Anterior cingulate cortex (tissue), 58 donors: Measurements from ENCODE around the gene MAGI1.
"Not testable (repeated sequence)": the region's sequence is repeated elsewhere in the genome, so short reads cannot be mapped to it uniquely, and the experiment has no call there.

Source experiments
- DNase-seq, 58 donors: peaks; one replicate each; lab custom pipeline; 2025; lab: John Stamatoyannopoulos, UW

Gene MAGI1

GRCh38 chr3:65733459-65733858 lies 305.3 kb downstream of the MAGI1 start:
- DNase-seq, result no peak

- peak in 15 of 58 donors; percentile 2 to 71 (median 17) for DNase-seq
Observed at GRCh38 chr3:65732051-65732935, 306.4 kb downstream of the MAGI1 start.

GRCh38 chr3:65730449-65730848 lies 308.3 kb downstream of the MAGI1 start:
- DNase-seq, result no peak

GRCh38 chr3:65729973-65730372 lies 308.7 kb downstream of the MAGI1 start:
- no peak for DNase-seq

GRCh38 chr3:65729555-65729954 lies 309.2 kb downstream of the MAGI1 start:
- DNase-seq, result peak in 1 of 58 donors; percentile 8

GRCh38 chr3:65728138-65728537 lies 310.6 kb downstream of the MAGI1 start:
- no peak for DNase-seq

GRCh38 chr3:65723985-65724384 lies 314.7 kb downstream of the MAGI1 start:
- no peak for DNase-seq

GRCh38 chr3:65723011-65723410 lies 315.7 kb downstream of the MAGI1 start:
- no peak for DNase-seq

GRCh38 chr3:65720989-65721737 lies 317.6 kb downstream of the MAGI1 start:
- no peak for DNase-seq

GRCh38 chr3:65719639-65720038 lies 319.1 kb downstream of the MAGI1 start:
- DNase-seq, result not testable (repeated sequence)

GRCh38 chr3:65717676-65718346 lies 320.9 kb downstream of the MAGI1 start:
- DNase-seq, result no peak

- no peak for DNase-seq
Observed at GRCh38 chr3:65716071-65716751, 322.5 kb downstream of the MAGI1 start.

- no peak for DNase-seq
Observed at GRCh38 chr3:65714134-65714533, 324.6 kb downstream of the MAGI1 start.

- DNase-seq, result peak in 49 of 58 donors; percentile 2 to 88 (median 47)
Observed at GRCh38 chr3:65713016-65713415, 325.7 kb downstream of the MAGI1 start.

GRCh38 chr3:65712140-65712539 lies 326.6 kb downstream of the MAGI1 start:
- DNase-seq, result peak in 2 of 58 donors; percentile 1 to 2

- DNase-seq, result no peak
Observed at GRCh38 chr3:65706776-65707568, 331.7 kb downstream of the MAGI1 start.

- DNase-seq, result peak in 12 of 58 donors; percentile 1 to 42 (median 12)
Observed at GRCh38 chr3:65706301-65706700, 332.4 kb downstream of the MAGI1 start.

GRCh38 chr3:65703820-65704219 lies 334.9 kb downstream of the MAGI1 start:
- no peak for DNase-seq

- no peak for DNase-seq
Observed at GRCh38 chr3:65703026-65703425, 335.7 kb downstream of the MAGI1 start.

- no peak for DNase-seq
Observed at GRCh38 chr3:65702202-65702601, 336.5 kb downstream of the MAGI1 start.
